ENCODE measurements around the gene PAQR9. TPM values are rescaled to one million over a fixed set of nuclear protein-coding genes. Genes with fewer than 3 reads are reported as not detected.

PAQR9 gene
- total and polyA plus RNA-seq, 8 donors: not detected

- H3K9me3 ChIP-seq: no peaks in the 10 kb centered on the region
- intact Hi-C loops (cut with DNase I; ENCODE audit: low total_unique reads): no loop called here
- H3K27me3 ChIP-seq: peaks cover 14 to 89% (median 53%) of the 10 kb centered on the region in 3 donors
- no peak overlapping the region for H3K27ac ChIP-seq
- peak in 1 of 2 donors; percentile 16 for DNase-seq
- TF ChIP-seq POLR2A (IDR thresholded peaks at IDR 0.05): no peak
- TF ChIP-seq POLR2AphosphoS5 (IDR thresholded peaks at IDR 0.05): no peak
- TF ChIP-seq CTCF (IDR thresholded peaks at IDR 0.05): no peak
- no peak for TF ChIP-seq EP300 (IDR thresholded peaks at IDR 0.05)
- peak overlapping the region; percentile 51 to 83 (median 60) for H3K4me3 ChIP-seq
- no peaks in the 10 kb centered on the region for H3K36me3 ChIP-seq
- peaks cover 11 to 17% (median 16%) of the 10 kb centered on the region in 4 donors for H3K4me1 ChIP-seq
- WGBS, 5 donors: 56 to 87% (median 61%) methylated on average over 38 to 63 of the region's 63 CpGs
Measured at GRCh38 chr3:142962520-142963233, 797 bp downstream of the PAQR9 start.

- WGBS, 5 donors: 92 to 97% (median 96%) methylated on average over 15 to 19 of the region's 19 CpGs
Measured at GRCh38 chr3:142962175-142962519, 1.3 kb downstream of the PAQR9 start.

GRCh38 chr3:142961539-142961938 is 1.9 kb downstream of the PAQR9 start:
- TF ChIP-seq EP300 (IDR thresholded peaks at IDR 0.05) (no peak), CTCF (IDR thresholded peaks at IDR 0.05) (no peak), POLR2A (IDR thresholded peaks at IDR 0.05) (no peak), POLR2AphosphoS5 (IDR thresholded peaks at IDR 0.05) (no peak)
- no peak for DNase-seq
- Histone ChIP-seq H3K27me3 (peaks cover 14 to 99% (median 52%) of the 10 kb centered on the region in 3 donors), H3K4me1 (peaks cover 11 to 17% (median 16%) of the 10 kb centered on the region in 4 donors), H3K27ac (no peak overlapping the region), H3K4me3 (no peak overlapping the region), H3K36me3 (no peaks in the 10 kb centered on the region), H3K9me3 (no peaks in the 10 kb centered on the region)
- intact Hi-C loops (cut with DNase I; ENCODE audit: low total_unique reads): no loop called here
- 54 to 78% (median 64%) methylated on average over 2 of the region's 2 CpGs for WGBS, 5 donors

More at GRCh38 chr3:142962175-142962519, 1.3 kb downstream of the PAQR9 start:
- no peaks in the 10 kb centered on the region for H3K9me3 ChIP-seq
- no peaks in the 10 kb centered on the region for H3K36me3 ChIP-seq
- no peak for DNase-seq
- intact Hi-C loops (cut with DNase I; ENCODE audit: low total_unique reads): no loop called here
- no peak overlapping the region for H3K4me3 ChIP-seq
- H3K4me1 ChIP-seq: peaks cover 11 to 17% (median 16%) of the 10 kb centered on the region in 4 donors
- H3K27ac ChIP-seq: no peak overlapping the region
- TF ChIP-seq POLR2A (IDR thresholded peaks at IDR 0.05) (no peak), CTCF (IDR thresholded peaks at IDR 0.05) (no peak), POLR2AphosphoS5 (IDR thresholded peaks at IDR 0.05) (no peak), EP300 (IDR thresholded peaks at IDR 0.05) (no peak)
- peaks cover 14 to 94% (median 53%) of the 10 kb centered on the region in 3 donors for H3K27me3 ChIP-seq

- H3K9me3 ChIP-seq: no peaks in the 10 kb centered on the region
- H3K36me3 ChIP-seq: no peaks in the 10 kb centered on the region
- TF ChIP-seq POLR2AphosphoS5 (IDR thresholded peaks at IDR 0.05) (no peak), EP300 (IDR thresholded peaks at IDR 0.05) (no peak), CTCF (IDR thresholded peaks at IDR 0.05) (no peak), POLR2A (IDR thresholded peaks at IDR 0.05) (no peak)
- intact Hi-C loops (cut with DNase I; ENCODE audit: low total_unique reads): no loop called here
- no peak overlapping the region for H3K4me3 ChIP-seq
- peaks cover 14 to 96% (median 45%) of the 10 kb centered on the region in 3 donors for H3K27me3 ChIP-seq
- 79 to 90% (median 87%) methylated on average over 1 of the region's 1 CpG for WGBS, 5 donors
- DNase-seq: no peak
- peaks cover 11 to 17% (median 16%) of the 10 kb centered on the region in 4 donors for H3K4me1 ChIP-seq
- H3K27ac ChIP-seq: no peak overlapping the region
Measured at GRCh38 chr3:142960322-142960850, 3.1 kb downstream of the PAQR9 start.

Data from stomach (tissue), 9 donors.